K562 (cell line): Measurements from ENCODE around the gene ADORA3. TPM values are rescaled to one million over a fixed set of nuclear protein-coding genes. Genes with fewer than 3 reads are reported as not detected.

Experiments used
- FUS ChIP-seq: fragments of 200-400 bp; formaldehyde crosslinking; optimal IDR thresholded peaks from 2 replicates; pipeline ENCODE3; 2017; ENCODE audit warnings: low read depth, low read length
- HDAC2 ChIP-seq: fragments of 450-650 bp; IDR thresholded peaks from 2 replicates; pipeline ENCODE4 v1.6.1; 2016; ENCODE audit warnings: mild to moderate bottlenecking
- L3MBTL2 ChIP-seq: fragments of 450-650 bp; IDR thresholded peaks from 2 replicates; pipeline ENCODE4 v1.6.1; 2016; ENCODE audit warnings: mild to moderate bottlenecking, moderate library complexity
- MTA1 ChIP-seq: fragments of 450-650 bp; IDR thresholded peaks from 2 replicates; pipeline ENCODE4 v1.6.1; 2017; ENCODE audit warnings: borderline replicate concordance
- NFRKB ChIP-seq: fragments of 450-650 bp; IDR thresholded peaks from 2 replicates; pipeline ENCODE4 v1.6.1; 2016; ENCODE audit warnings: low read depth
- NONO ChIP-seq, 2 experiments: fragments of 200-400 bp in 1 of 2; fragments of 450-650 bp in 1 of 2; formaldehyde crosslinking in 1 of 2; IDR thresholded peaks; 2 replicates each; pipeline ENCODE4 v1.6.1; 2017; ENCODE audit warnings: low read depth in 2 of 2, mild to moderate bottlenecking in 2 of 2, moderate library complexity in 2 of 2, low read length in 1 of 2
- RHOXF2B ChIP-seq: fragments of 250-450 bp; sonication (Bioruptor Pico); conservative IDR thresholded peaks from 2 replicates; pipeline ENCODE4 v1.5.1; 2021
- SMARCB1 ChIP-seq: IDR thresholded peaks from 2 replicates; pipeline ENCODE4 v1.6.1; 2011; ENCODE audit warnings: improper control_type of control experiment, low read depth; ENCODE audit not compliant: insufficient read length
- SP1 ChIP-seq: sonication (generic); formaldehyde crosslinking; IDR thresholded peaks from 2 replicates; pipeline ENCODE4 v1.8.1; 2022; ENCODE audit warnings: mild to moderate bottlenecking, missing genetic modification reagents
- XRCC4 ChIP-seq: IDR thresholded peaks from one replicate; pipeline ENCODE4 v1.6.1; 2011; ENCODE audit not compliant: insufficient read depth, insufficient read length; ENCODE audit errors: extremely low read depth
- YY1 ChIP-seq, 3 experiments: IDR thresholded peaks; 2 replicates each; pipeline ENCODE4 v1.6.1; 2011; ENCODE audit warnings: low read length in 2 of 3, mild to moderate bottlenecking in 2 of 3, moderate library complexity in 2 of 3, borderline replicate concordance in 1 of 3, control low read depth in 1 of 3, low read depth in 1 of 3; ENCODE audit not compliant: insufficient read depth in 3 of 3, insufficient replicate concordance in 2 of 3, control insufficient read depth in 1 of 3, insufficient read length in 1 of 3; ENCODE audit errors: extremely low read depth in 1 of 3
- ZC3H8 ChIP-seq: fragments of 450-650 bp; IDR thresholded peaks from 2 replicates; pipeline ENCODE4 v1.6.1; 2017
- ZNF239 ChIP-seq: fragments of 250-450 bp; sonication (Bioruptor Pico); IDR thresholded peaks from 2 replicates; pipeline ENCODE4 v1.4.0; 2020; ENCODE audit warnings: mild to moderate bottlenecking
- ZNF586 ChIP-seq: fragments of 450-650 bp; formaldehyde crosslinking; conservative IDR thresholded peaks from 2 replicates; pipeline ENCODE4 v1.4.0; 2020; ENCODE audit warnings: mild to moderate bottlenecking, moderate library complexity
- ZNF644 ChIP-seq: fragments of 200-800 bp; sonication (Bioruptor generic); IDR thresholded peaks from 2 replicates; pipeline ENCODE4 v1.6.1; 2016; ENCODE audit warnings: low read depth, missing genetic modification characterization, missing compliant biosample characterization
- ZNF76 ChIP-seq: fragments of 250-450 bp; sonication (Bioruptor Pico); IDR thresholded peaks from 2 replicates; pipeline ENCODE4 v1.4.0; 2020; ENCODE audit warnings: mild to moderate bottlenecking, moderate library complexity, borderline replicate concordance
- polyA plus RNA-seq, 8 experiments: library from polyadenylated mRNA; depleted of rRNA in 4 of 8; stranded (reverse) in 5 of 8; unstranded in 3 of 8; fragments of >200 nt; fragmentation: Nextera tagmentation in 2 of 8; fragmentation: Illumina TruSeq in 1 of 8; extraction: Ambion mirVana in 2 of 8; extraction: Trizol in 1 of 8; gene quantifications; 2 replicates each; pipeline versions ENCODE4 v1.2.1 to v1.2.3, GENCODE V29; 2011 to 2014; ENCODE audit warnings: inconsistent platforms in 1 of 8, missing spikeins in 1 of 8
- total RNA-seq, 7 experiments: library from RNA; depleted of rRNA in 6 of 7; stranded (reverse); fragments of >200 nt in 6 of 7; fragmentation: Illumina TruSeq in 2 of 7; extraction: Trizol in 2 of 7; gene quantifications; 2 replicates each; pipeline versions ENCODE4 v1.2.1 to v1.2.3, GENCODE V29; 2011 to 2021; ENCODE audit warnings: low replicate concordance in 1 of 7
- TF ChIP-seq, protein P1 (sequence below): fragments of 150-350 bp; conservative IDR thresholded peaks from 2 replicates; pipeline ENCODE4 v1.6.1; 2014; ENCODE audit warnings: low read length
- TF ChIP-seq, protein P2 (sequence below): fragments of 250-450 bp; sonication (Bioruptor Pico); IDR thresholded peaks from 2 replicates; pipeline ENCODE4 v1.8.0; 2022; ENCODE audit warnings: inconsistent platforms, mild to moderate bottlenecking, moderate library complexity, borderline replicate concordance
- TF ChIP-seq, protein P3 (sequence below): fragments of 250-450 bp; sonication (Bioruptor Pico); IDR thresholded peaks from 2 replicates; pipeline ENCODE4 v1.9.0; 2021; ENCODE audit warnings: mild to moderate bottlenecking, inconsistent platforms
- TF ChIP-seq, protein P4 (sequence below): sonication (generic); formaldehyde crosslinking; IDR thresholded peaks from 2 replicates; pipeline ENCODE4 v1.8.1; 2023; ENCODE audit warnings: mild to moderate bottlenecking, missing genetic modification reagents, moderate library complexity

The ADORA3 gene
- total and polyA plus RNA-seq, 9 of the 15 experiments (the other 6 are each of a cell fraction or from before 2014, with no cell fraction given): 0.09 to 0.35 (median 0.16) TPM; not detected in 3

DNA sequence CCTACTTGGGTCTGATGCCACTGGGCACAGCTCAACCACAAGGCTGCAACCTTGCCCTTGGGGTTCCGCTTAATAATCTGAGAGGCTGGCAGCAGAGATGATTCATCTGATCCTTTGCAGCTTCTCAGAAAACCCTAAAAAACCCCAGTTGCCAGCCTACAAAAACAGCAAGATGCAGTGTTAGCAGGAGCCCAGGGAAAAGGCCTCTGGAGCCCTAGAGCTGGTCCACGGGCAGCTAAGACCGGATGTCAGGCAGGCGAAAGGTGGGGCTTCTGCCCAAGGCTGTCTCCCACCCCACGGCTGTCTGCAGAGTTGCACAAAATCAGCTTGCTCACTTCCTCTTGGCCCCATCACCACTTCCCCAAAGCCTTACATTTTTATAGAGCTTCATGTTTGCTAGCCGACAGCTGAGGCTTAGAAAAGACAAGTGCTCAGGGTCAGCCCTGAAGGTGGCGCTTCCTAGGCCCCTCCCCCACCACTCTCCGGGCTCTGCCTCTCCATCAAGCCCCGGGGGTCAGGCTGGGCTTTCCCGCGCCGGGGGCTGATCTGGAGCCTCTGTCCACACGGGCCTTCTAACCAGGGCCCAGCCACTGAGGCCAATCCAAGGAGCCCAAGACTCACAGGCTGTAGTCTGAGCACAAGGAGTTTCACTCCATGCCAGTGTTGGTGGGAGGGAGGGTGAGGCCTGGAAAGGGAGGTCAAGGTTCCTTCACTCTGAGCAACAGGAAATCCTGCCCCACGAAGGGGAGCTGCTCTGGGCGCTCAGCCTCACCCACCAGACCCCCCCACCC, 4.2 kb upstream of the ADORA3 start (continued):
- TF ChIP-seq FUS (no peak), NONO (IDR thresholded peaks at IDR 0.05; ENCODE audit: low read depth in 2 of 2, low read length in 1 of 2) (no peak), ZC3H8 (no peak), SMARCB1 (no peak), ZNF644 (tag) (no peak), ZNF76 (CRISPR knock-in tag) (peak; percentile 54; the same call in 1 of the 2 replicates), ZNF586 (CRISPR knock-in tag) (no peak), YY1 (IDR thresholded peaks at IDR 0.05; ENCODE audit: borderline replicate concordance in 1 of 3, control insufficient read depth in 1 of 3, extremely low read depth in 1 of 3, insufficient read depth in 3 of 3, insufficient read length in 1 of 3, insufficient replicate concordance in 2 of 3, low read depth in 1 of 3, low read length in 2 of 3) (peak in 2 of 3 experiments; percentile 6 to 52), HDAC2 (peak; percentile 71), RHOXF2B (CRISPR knock-in tag) (no peak), L3MBTL2 (peak; percentile 75), ZNF239 (CRISPR knock-in tag) (no peak), NFRKB (peak; percentile 79), XRCC4 (no peak), MTA1 (peak; percentile 52), SP1 (no peak; the same call in 1 of the 2 replicates)
- TF ChIP-seq, protein P1, sequence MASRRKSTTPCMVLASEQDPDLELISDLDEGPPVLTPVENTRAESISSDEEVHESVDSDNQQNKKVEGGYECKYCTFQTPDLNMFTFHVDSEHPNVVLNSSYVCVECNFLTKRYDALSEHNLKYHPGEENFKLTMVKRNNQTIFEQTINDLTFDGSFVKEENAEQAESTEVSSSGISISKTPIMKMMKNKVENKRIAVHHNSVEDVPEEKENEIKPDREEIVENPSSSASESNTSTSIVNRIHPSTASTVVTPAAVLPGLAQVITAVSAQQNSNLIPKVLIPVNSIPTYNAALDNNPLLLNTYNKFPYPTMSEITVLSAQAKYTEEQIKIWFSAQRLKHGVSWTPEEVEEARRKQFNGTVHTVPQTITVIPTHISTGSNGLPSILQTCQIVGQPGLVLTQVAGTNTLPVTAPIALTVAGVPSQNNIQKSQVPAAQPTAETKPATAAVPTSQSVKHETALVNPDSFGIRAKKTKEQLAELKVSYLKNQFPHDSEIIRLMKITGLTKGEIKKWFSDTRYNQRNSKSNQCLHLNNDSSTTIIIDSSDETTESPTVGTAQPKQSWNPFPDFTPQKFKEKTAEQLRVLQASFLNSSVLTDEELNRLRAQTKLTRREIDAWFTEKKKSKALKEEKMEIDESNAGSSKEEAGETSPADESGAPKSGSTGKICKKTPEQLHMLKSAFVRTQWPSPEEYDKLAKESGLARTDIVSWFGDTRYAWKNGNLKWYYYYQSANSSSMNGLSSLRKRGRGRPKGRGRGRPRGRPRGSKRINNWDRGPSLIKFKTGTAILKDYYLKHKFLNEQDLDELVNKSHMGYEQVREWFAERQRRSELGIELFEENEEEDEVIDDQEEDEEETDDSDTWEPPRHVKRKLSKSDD: no peak
- TF ChIP-seq, protein P2, sequence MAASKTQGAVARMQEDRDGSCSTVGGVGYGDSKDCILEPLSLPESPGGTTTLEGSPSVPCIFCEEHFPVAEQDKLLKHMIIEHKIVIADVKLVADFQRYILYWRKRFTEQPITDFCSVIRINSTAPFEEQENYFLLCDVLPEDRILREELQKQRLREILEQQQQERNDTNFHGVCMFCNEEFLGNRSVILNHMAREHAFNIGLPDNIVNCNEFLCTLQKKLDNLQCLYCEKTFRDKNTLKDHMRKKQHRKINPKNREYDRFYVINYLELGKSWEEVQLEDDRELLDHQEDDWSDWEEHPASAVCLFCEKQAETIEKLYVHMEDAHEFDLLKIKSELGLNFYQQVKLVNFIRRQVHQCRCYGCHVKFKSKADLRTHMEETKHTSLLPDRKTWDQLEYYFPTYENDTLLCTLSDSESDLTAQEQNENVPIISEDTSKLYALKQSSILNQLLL (CRISPR knock-in tag): no peak
- TF ChIP-seq, protein P3, sequence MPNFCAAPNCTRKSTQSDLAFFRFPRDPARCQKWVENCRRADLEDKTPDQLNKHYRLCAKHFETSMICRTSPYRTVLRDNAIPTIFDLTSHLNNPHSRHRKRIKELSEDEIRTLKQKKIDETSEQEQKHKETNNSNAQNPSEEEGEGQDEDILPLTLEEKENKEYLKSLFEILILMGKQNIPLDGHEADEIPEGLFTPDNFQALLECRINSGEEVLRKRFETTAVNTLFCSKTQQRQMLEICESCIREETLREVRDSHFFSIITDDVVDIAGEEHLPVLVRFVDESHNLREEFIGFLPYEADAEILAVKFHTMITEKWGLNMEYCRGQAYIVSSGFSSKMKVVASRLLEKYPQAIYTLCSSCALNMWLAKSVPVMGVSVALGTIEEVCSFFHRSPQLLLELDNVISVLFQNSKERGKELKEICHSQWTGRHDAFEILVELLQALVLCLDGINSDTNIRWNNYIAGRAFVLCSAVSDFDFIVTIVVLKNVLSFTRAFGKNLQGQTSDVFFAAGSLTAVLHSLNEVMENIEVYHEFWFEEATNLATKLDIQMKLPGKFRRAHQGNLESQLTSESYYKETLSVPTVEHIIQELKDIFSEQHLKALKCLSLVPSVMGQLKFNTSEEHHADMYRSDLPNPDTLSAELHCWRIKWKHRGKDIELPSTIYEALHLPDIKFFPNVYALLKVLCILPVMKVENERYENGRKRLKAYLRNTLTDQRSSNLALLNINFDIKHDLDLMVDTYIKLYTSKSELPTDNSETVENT (CRISPR knock-in tag): no peak; the same call in 1 of the 2 replicates
- TF ChIP-seq, protein P4, sequence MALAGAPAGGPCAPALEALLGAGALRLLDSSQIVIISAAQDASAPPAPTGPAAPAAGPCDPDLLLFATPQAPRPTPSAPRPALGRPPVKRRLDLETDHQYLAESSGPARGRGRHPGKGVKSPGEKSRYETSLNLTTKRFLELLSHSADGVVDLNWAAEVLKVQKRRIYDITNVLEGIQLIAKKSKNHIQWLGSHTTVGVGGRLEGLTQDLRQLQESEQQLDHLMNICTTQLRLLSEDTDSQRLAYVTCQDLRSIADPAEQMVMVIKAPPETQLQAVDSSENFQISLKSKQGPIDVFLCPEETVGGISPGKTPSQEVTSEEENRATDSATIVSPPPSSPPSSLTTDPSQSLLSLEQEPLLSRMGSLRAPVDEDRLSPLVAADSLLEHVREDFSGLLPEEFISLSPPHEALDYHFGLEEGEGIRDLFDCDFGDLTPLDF: peak; percentile 34
